Neural progenitor cell (in vitro differentiated cells): Measurements from ENCODE around the gene SIPA1. TPM values are rescaled to one million over a fixed set of nuclear protein-coding genes. Genes with fewer than 3 reads are reported as not detected.

Experiments
- DNase-seq: peaks from one replicate; pipeline ENCODE4 v3.0.0-alpha.2; 2016; ENCODE audit warnings: low spot score
- H2AFZ ChIP-seq: fragments of 200-600 bp; sonication (generic); replicated peaks from 2 replicates; pipeline ENCODE4 v1.6.1; 2016; ENCODE audit warnings: antibody characterized with exemption
- H3F3A ChIP-seq: fragments of 200-600 bp; sonication (generic); 2 replicates; pipeline ENCODE4 v1.6.1; 2016; ENCODE audit warnings: antibody characterized with exemption, low read depth
- H3K27ac ChIP-seq: fragments of 200-600 bp; sonication (generic); 2 replicates; pipeline ENCODE4 v1.5.1; 2016; ENCODE audit warnings: mild to moderate bottlenecking
- H3K27me3 ChIP-seq: fragments of 200-600 bp; sonication (generic); 2 replicates; pipeline ENCODE4 v1.6.1; 2016; ENCODE audit warnings: mild to moderate bottlenecking, moderate library complexity
- H3K36me3 ChIP-seq: fragments of 200-600 bp; sonication (generic); 2 replicates; pipeline ENCODE4 v1.5.1; 2016
- H3K4me1 ChIP-seq: fragments of 200-600 bp; sonication (generic); 2 replicates; pipeline ENCODE4 v1.6.1; 2016; ENCODE audit warnings: mixed run types
- H3K4me2 ChIP-seq: fragments of 200-600 bp; sonication (generic); 2 replicates; pipeline ENCODE4 v1.6.1; 2016
- H3K4me3 ChIP-seq: fragments of 200-600 bp; sonication (generic); 2 replicates; pipeline ENCODE4 v1.5.1; 2016
- H3K79me2 ChIP-seq: fragments of 200-600 bp; sonication (generic); 2 replicates; pipeline ENCODE4 v1.6.1; 2016; ENCODE audit warnings: low read depth
- H3K9ac ChIP-seq: fragments of 200-600 bp; sonication (generic); 2 replicates; pipeline ENCODE4 v1.6.1; 2016
- H3K9me3 ChIP-seq: fragments of 200-600 bp; sonication (generic); 2 replicates; pipeline ENCODE4 v1.5.1; 2016; ENCODE audit warnings: low read depth
- H4K20me1 ChIP-seq: fragments of 200-600 bp; sonication (generic); 2 replicates; pipeline ENCODE4 v1.6.1; 2016; ENCODE audit warnings: low read depth
- H3K27ac Mint-ChIP-seq: 3 replicates; pipeline ENCODE4 v1.8.0; 2021; ENCODE audit warnings: mixed read lengths
- H3K27me3 Mint-ChIP-seq: 2 replicates; pipeline ENCODE4 v1.8.0; 2022; ENCODE audit warnings: low read depth, mild to moderate bottlenecking, inconsistent platforms, moderate library complexity, mixed read lengths; ENCODE audit not compliant: insufficient read depth
- H3K36me3 Mint-ChIP-seq: 3 replicates; pipeline ENCODE4 v1.8.0; 2021; ENCODE audit warnings: mixed read lengths
- H3K4me1 Mint-ChIP-seq: 3 replicates; pipeline ENCODE4 v1.8.0; 2021; ENCODE audit warnings: mixed read lengths
- H3K4me3 Mint-ChIP-seq: 3 replicates; pipeline ENCODE4 v1.8.0; 2021; ENCODE audit warnings: mild to moderate bottlenecking, moderate library complexity, mixed read lengths
- H3K9me3 Mint-ChIP-seq: 3 replicates; pipeline ENCODE4 v1.8.0; 2020; ENCODE audit warnings: mixed read lengths
- EZH2 ChIP-seq: fragments of 200-600 bp; sonication (generic); IDR thresholded peaks from 2 replicates; pipeline ENCODE4 v1.6.1; 2017; ENCODE audit warnings: antibody characterized with exemption, mild to moderate bottlenecking, moderate library complexity
- EZH2phosphoT487 ChIP-seq: fragments of 200-600 bp; sonication (generic); IDR thresholded peaks from 2 replicates; pipeline ENCODE4 v1.6.1; 2017; ENCODE audit warnings: antibody characterized with exemption
- total RNA-seq: library from RNA; depleted of rRNA; stranded (reverse); fragments of >200 nt; gene quantifications from 2 replicates; pipeline ENCODE4 v1.2.3, GENCODE V29; 2015; ENCODE audit warnings: low replicate concordance
- TF ChIP-seq, protein P1 (sequence below): fragments of 200-600 bp; sonication (generic); IDR thresholded peaks from 2 replicates; pipeline ENCODE4 v1.5.1; 2017; ENCODE audit warnings: antibody characterized with exemption, mild to moderate bottlenecking

The SIPA1 gene
- total RNA-seq, 1 donor from 2014 or later = 4.7 TPM

DNA sequence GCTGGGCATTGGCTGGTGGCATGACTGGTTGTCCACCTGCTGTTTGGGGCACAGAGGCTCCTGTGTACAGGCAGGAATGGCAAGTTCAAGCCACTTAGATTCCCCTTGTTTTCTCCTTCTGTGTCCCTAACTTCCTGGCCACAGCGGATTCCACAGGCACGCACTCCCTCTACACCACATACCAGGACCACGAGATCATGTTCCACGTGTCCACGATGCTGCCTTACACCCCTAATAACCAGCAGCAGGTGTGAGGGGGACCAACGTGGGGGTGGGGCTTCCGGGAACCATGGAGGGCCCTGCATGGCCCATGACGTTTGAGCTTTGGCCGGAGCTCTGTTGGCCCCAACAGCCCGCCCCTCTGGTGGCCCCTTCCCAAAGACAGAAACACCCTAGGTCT, 7.8 kb downstream of the SIPA1 start:
- Histone ChIP-seq H3K79me2 (no peaks in the 10 kb centered on the region), H2AFZ (no peak overlapping the region), H3K4me2 (no peak overlapping the region), H3K27ac (no peak overlapping the region), H3K9me3 (no peaks in the 10 kb centered on the region), H3K27me3 (peaks cover 34% of the 10 kb centered on the region), H3K4me1 (no peaks in the 10 kb centered on the region), H4K20me1 (peaks cover 6% of the 10 kb centered on the region), H3K4me3 (no peak overlapping the region), H3K36me3 (no peaks in the 10 kb centered on the region), H3F3A (no peaks in the 10 kb centered on the region), H3K9ac (no peak overlapping the region)
- H3K4me3 Mint-ChIP-seq = no peak overlapping the region
- DNase-seq = no peak
- peak overlapping the region; percentile 37 for H3K27ac Mint-ChIP-seq
- peaks cover 5% of the 10 kb centered on the region for H3K36me3 Mint-ChIP-seq
- TF ChIP-seq EZH2phosphoT487 = no peak
- TF ChIP-seq, protein P1, sequence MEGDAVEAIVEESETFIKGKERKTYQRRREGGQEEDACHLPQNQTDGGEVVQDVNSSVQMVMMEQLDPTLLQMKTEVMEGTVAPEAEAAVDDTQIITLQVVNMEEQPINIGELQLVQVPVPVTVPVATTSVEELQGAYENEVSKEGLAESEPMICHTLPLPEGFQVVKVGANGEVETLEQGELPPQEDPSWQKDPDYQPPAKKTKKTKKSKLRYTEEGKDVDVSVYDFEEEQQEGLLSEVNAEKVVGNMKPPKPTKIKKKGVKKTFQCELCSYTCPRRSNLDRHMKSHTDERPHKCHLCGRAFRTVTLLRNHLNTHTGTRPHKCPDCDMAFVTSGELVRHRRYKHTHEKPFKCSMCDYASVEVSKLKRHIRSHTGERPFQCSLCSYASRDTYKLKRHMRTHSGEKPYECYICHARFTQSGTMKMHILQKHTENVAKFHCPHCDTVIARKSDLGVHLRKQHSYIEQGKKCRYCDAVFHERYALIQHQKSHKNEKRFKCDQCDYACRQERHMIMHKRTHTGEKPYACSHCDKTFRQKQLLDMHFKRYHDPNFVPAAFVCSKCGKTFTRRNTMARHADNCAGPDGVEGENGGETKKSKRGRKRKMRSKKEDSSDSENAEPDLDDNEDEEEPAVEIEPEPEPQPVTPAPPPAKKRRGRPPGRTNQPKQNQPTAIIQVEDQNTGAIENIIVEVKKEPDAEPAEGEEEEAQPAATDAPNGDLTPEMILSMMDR = no peak
- no peak for TF ChIP-seq EZH2
- no peaks in the 10 kb centered on the region for H3K9me3 Mint-ChIP-seq
- H3K27me3 Mint-ChIP-seq = peaks cover 10% of the 10 kb centered on the region
- H3K4me1 Mint-ChIP-seq = peaks cover 18% of the 10 kb centered on the region

DNA sequence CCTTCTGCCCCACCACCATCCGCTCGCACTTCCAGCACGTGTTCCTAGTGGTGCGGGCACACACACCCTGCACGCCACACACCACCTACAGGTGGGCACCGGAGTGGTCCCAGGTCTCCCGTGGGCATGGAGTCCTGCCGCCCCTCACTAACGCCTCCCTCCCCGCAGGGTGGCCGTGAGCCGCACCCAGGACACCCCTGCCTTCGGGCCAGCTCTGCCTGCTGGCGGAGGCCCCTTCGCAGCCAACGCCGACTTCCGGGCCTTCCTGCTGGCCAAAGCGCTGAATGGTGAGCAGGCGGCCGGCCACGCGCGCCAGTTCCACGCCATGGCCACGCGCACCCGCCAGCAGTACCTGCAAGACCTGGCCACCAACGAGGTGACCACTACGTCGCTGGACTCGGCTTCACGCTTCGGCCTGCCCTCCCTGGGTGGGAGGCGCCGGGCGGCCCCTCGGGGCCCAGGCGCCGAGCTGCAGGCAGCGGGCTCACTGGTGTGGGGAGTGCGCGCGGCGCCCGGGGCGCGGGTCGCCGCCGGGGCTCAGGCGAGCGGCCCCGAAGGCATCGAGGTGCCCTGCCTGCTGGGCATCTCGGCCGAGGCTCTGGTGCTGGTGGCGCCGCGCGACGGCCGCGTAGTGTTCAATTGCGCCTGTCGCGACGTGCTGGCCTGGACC, 8.5 kb downstream of the SIPA1 start:
- peak overlapping the region; percentile 48 for H3K4me3 ChIP-seq
- Mint-ChIP-seq H3K27ac (no peak overlapping the region), H3K9me3 (no peaks in the 10 kb centered on the region), H3K36me3 (peaks cover 5% of the 10 kb centered on the region), H3K4me3 (no peak overlapping the region), H3K4me1 (peaks cover 25% of the 10 kb centered on the region), H3K27me3 (peaks cover 10% of the 10 kb centered on the region)
- no peaks in the 10 kb centered on the region for H3K4me1 ChIP-seq
- TF ChIP-seq EZH2 (no peak), EZH2phosphoT487 (no peak)
- TF ChIP-seq, protein P1 = no peak
- peak overlapping the region; percentile 78 for H3K4me2 ChIP-seq
- no peaks in the 10 kb centered on the region for H3K79me2 ChIP-seq
- peaks cover 11% of the 10 kb centered on the region for H4K20me1 ChIP-seq
- H3K36me3 ChIP-seq = no peaks in the 10 kb centered on the region
- no peak overlapping the region for H3K9ac ChIP-seq
- no peak for DNase-seq
- no peak overlapping the region for H3K27ac ChIP-seq
- H3F3A ChIP-seq = peaks cover 3% of the 10 kb centered on the region
- H3K9me3 ChIP-seq = no peaks in the 10 kb centered on the region
- peaks cover 34% of the 10 kb centered on the region for H3K27me3 ChIP-seq
- H2AFZ ChIP-seq = no peak overlapping the region

DNA sequence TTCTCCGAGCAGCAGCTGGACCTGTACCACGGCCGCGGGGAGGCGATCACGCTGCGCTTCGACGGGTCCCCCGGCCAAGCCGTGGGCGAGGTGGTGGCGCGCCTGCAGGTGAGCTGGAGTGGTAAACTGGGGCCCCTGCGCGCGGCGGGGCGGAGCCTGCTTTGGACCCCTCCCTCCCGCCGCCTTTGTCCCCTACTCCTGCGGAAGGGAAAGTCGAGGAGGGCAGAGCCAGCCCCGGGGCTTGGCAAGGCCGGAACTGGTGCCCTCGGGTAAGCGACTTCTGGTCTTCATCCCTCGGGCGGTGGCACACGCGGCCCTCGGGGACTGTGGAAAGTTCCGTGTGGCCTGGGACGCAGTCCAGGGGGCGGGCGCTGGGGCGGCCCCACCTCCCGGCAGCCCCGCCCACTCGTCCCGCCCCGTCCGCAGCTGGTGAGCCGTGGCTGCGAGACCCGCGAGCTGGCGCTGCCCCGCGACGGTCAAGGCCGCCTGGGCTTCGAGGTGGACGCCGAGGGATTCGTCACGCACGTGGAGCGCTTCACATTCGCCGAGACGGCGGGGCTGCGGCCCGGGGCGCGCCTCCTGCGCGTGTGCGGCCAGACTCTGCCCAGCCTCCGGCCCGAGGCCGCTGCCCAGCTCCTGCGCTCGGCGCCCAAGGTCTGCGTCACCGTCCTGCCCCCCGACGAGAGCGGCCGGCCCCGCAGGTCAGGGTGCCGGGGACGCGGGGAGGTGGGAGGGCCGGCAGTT, 9.2 kb downstream of the SIPA1 start:
- TF ChIP-seq, protein P1 = no peak
- peak; percentile 68 for TF ChIP-seq EZH2
- TF ChIP-seq EZH2phosphoT487 = peak; percentile 7

More for the DNA sequence above, 9.2 kb downstream of the SIPA1 start:
- peak overlapping the region; percentile 48 for H3K4me3 ChIP-seq
- peaks cover 28% of the 10 kb centered on the region for H3K4me1 Mint-ChIP-seq
- peaks cover 5% of the 10 kb centered on the region for H3K27me3 Mint-ChIP-seq
- H3K79me2 ChIP-seq = no peaks in the 10 kb centered on the region
- peak overlapping the region; percentile 85 for H2AFZ ChIP-seq
- no peaks in the 10 kb centered on the region for H3K9me3 ChIP-seq
- peak overlapping the region; percentile 78 for H3K4me2 ChIP-seq
- peaks cover 3% of the 10 kb centered on the region for H3K4me1 ChIP-seq
- no peak overlapping the region for H3K9ac ChIP-seq
- H3K9me3 Mint-ChIP-seq = no peaks in the 10 kb centered on the region
- peaks cover 33% of the 10 kb centered on the region for H3K27me3 ChIP-seq
- H3K4me3 Mint-ChIP-seq = no peak overlapping the region
- peaks cover 10% of the 10 kb centered on the region for H3F3A ChIP-seq
- peak; percentile 57 for DNase-seq
- no peak overlapping the region for H3K27ac ChIP-seq
- H4K20me1 ChIP-seq = peaks cover 18% of the 10 kb centered on the region
- H3K36me3 Mint-ChIP-seq = peaks cover 5% of the 10 kb centered on the region
- H3K36me3 ChIP-seq = no peaks in the 10 kb centered on the region
- H3K27ac Mint-ChIP-seq = no peak overlapping the region
